KOPT-K1 (cell line): Measurements from ENCODE around the gene SPACA4.
"Not testable (repeated sequence)": the region's sequence is repeated elsewhere in the genome, so short reads cannot be mapped to it uniquely, and the experiment has no call there.

Experiments
- H3K27ac ChIP-seq: fragments of 200-600 bp; sonication (generic); 2 replicates; pipeline ENCODE4 v1.5.1; 2016; ENCODE audit warnings: antibody characterized with exemption, mild to moderate bottlenecking, low read depth, low read length; ENCODE audit not compliant: poor library complexity, severe bottlenecking
- H3K36me3 ChIP-seq: fragments of 200-600 bp; sonication (generic); 2 replicates; pipeline ENCODE4 v1.5.1; 2017; ENCODE audit warnings: antibody characterized with exemption, mild to moderate bottlenecking, low read length, moderate library complexity; ENCODE audit not compliant: insufficient read depth
- H3K9me3 ChIP-seq: fragments of 200-600 bp; sonication (generic); 2 replicates; pipeline ENCODE4 v1.5.1; 2017; ENCODE audit warnings: antibody characterized with exemption, low read length, mild to moderate bottlenecking; ENCODE audit not compliant: insufficient read depth, poor library complexity, severe bottlenecking

The SPACA4 gene

DNA sequence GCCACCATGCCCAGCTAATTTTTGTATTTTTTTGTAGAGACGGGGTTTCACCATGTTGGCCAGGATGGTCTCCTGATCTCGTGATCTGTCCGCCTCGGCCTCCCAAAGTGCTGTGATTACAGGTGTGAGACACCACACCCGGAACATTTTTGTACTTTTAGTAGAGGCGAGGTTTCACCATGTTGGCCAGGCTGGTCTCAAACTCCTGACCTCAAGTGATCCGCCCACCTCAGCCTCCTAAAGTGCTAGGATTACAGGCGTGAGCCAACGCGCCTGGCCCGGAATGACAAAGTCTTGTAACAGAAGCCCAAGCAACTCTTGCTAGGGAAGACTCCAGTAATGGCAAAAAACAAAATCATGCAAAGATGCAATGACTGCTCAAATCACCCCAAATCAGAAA, 25.7 kb downstream of the SPACA4 start:
- not testable (repeated sequence) for H3K9me3 ChIP-seq
- peaks cover 57% of the 10 kb centered on the region for H3K36me3 ChIP-seq
- peak overlapping the region; percentile 92 for H3K27ac ChIP-seq

DNA sequence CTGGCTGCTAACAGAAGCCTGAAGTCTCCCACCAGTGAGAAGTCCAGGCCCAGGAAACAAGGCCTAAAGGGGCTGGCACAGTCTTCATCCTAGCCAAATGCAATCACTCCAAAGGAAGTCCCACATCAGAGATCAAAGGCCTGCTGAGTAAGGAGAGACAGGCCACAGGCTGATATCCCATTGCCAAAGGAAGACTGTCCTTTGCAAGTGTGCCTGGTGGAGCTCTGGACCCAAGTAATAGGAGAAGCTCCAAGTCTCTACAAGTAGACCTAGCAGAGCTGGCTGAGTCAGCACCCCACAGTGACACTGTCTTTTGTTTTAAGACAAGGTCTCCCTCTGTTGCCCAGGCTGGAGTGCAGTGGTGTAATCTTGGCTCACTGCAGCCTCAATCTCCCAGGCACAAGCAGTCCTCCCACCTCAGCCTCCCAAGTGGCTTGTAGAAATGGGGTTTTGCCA, 26.2 kb downstream of the SPACA4 start:
- peaks cover 52% of the 10 kb centered on the region for H3K36me3 ChIP-seq
- peak overlapping the region; percentile 92 for H3K27ac ChIP-seq
- H3K9me3 ChIP-seq, result no peaks in the 10 kb centered on the region

DNA sequence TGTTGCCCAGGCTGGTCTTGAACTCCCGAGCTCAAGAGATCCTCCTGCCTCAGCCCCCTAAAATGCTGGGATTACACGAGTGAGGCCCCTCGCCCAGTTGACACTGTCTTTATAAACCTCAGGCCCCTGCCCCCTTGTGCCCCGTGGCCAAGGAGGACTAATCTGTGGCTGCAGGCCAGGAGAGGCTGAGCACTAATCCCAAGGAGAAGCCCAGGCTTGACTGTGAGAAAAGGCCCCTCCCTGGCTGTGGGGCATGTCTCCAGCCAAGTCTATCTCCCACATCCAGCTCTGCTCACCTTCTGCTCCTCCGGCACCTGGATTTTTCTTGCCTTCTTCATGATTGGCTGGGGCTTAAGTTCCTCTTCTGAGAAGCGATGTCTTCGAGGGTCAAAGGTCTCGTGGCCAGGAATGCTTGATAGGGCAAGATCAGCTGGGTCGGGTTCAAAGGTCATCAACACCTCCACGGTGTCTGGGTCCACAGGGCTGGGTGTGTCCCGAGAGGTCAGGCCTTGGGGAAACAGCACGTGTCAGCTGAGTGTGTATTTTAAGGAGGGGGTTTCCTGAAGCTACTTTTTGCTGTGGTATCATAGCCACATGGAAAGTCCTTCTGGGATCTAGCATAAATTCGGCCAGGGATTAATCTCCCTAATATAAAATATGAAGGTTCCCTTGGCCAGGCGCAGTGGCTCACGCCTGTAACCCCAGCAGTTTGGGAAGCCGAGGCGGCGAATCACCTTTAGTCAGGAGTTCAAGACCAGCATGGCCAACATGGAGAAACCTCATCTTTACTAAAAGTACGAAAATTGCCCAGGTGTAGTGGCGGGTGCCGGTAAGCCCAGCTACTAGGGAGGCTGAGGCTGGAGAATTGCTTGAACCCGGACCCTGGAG, 26.9 kb downstream of the SPACA4 start:
- H3K27ac ChIP-seq, result peak overlapping the region; percentile 92
- H3K9me3 ChIP-seq, result no peaks in the 10 kb centered on the region

DNA sequence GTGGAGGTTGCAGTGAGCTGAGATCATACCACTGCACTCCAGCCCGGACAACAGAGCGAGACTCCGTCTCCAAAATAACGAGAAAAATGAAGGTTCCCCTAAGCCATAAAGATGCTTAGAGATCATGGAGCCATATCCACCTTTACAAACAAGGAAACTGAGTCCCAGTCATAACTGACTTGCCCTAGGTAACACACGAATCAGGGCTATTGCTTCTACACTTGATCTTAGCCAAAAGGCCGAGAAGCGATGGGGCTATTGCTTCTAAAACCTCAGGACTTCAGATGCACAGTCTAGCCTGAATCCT, 27.4 kb downstream of the SPACA4 start:
- Histone ChIP-seq H3K36me3 (peaks cover 41% of the 10 kb centered on the region), H3K9me3 (no peaks in the 10 kb centered on the region), H3K27ac (peak overlapping the region; percentile 92)

More for the DNA sequence above, 26.9 kb downstream of the SPACA4 start:
- H3K36me3 ChIP-seq, result peaks cover 46% of the 10 kb centered on the region

DNA sequence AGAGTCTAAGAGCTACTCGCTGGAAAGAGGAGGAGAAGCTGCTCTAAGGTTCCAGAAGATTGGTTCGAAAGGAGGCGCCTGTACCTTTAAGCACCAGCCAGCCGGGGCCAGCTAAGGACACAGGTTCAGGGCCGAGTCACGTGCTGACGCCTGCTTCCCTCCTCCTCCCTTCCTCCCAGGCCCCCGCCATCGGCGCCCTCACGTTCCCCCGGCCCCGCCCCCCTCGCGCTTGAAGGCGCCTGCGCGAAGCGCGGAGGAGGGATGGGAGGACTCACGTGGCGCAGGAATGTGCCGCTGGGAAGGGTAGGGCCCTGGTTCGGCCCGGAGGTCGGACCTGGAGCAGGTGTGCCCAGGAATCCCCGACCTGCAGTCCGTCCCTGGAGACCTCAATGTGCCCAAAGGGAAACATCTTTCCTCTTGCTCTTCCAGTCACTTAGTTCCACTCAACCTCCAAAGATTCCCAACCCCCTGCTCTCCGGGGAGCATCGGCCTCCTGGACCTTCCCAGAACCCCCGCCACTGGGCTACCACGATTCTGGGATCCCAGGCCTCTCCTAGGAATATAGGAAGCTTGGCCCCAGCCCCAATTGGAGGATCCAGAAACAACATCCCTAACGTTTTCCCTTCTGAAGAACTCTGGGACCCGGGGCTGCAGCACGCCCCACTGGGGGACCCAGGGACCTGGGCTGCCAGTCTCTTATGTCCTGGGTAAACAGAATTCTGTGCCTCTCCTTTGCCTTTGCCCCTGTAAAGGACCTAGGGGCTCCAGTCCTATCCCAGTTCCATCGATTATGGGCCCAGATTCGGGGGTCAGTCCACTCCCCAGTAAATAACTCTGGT, 28.1 kb downstream of the SPACA4 start:
- H3K9me3 ChIP-seq, result no peaks in the 10 kb centered on the region
- peaks cover 35% of the 10 kb centered on the region for H3K36me3 ChIP-seq
- peak overlapping the region; percentile 92 for H3K27ac ChIP-seq

DNA sequence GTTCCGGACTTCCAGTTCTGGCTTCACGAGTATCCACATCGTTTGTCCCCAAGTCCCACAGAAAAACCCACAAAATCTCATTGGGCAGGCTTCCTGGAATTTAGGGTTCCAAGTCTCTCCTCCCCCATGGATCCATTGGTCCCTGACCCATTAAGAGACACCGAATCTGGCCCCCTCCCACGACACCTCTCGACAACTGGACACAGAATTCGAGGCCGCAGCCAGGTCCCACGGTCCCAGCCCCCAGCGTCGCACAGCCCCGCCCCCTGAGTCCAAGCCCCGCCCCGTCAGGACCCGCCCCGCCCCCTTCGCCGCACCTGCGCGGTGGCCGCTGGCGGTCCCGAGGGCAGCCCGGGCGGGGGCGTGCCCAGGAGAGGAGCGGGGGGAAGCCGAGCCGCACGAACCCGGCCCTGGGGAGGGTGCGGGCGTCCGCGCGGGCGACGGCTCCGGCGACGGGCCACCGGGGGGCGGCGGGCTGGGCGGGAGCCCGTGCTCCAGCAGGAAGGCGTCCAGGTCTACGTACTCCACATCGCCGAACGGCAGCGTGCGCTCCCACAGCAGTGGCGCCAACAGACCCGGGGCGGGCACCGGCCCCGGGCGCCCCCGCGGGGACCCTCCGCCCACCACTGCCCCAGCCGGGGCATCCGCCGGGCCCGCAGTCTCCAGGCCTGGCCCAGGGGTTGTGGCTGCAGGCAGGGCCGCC, 28.9 kb downstream of the SPACA4 start:
- peak overlapping the region; percentile 92 for H3K27ac ChIP-seq
- H3K36me3 ChIP-seq, result peaks cover 27% of the 10 kb centered on the region
- H3K9me3 ChIP-seq, result no peaks in the 10 kb centered on the region

DNA sequence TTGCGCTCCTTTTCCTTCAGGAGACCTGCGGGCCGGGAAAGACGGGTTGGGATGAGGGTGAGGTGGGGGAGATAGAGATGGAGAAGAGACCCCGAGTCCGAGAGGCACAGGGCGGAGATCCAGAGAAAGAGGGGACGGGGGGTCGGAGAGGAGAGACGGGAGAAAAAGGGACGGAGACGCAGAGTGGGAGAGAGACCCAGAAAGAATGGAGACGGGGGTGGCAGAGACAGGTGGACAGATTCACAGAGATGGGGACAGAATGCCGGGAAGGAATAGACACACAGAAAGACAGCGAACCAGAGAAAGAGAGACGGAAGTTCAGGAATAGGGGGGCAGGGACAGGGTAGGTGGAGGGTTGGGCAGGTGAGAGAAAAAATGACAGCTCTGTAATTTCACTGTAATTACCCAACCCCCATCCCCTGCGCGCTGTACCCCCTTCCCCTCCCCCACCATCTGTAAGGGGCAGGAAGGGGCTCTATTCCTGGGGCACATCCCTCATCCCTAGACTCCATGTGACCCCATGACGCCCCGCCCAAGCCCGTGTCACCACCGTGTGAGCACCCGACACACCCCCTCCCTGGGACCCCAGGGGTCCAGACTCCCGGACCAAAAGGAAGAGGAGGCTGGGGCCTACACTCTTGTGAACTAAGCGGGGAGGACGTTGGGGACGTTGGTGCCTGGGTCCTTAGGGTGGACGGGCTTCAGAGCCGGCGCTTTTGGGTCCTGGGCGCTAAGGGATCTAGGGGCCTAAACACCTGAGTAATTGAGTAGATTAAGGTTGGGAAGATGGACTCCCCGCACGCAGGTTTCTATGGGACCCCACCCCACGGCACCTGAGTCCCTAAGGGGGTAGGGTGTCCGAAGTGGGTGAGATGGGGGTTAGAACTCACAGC, 29.7 kb downstream of the SPACA4 start:
- Histone ChIP-seq H3K27ac (peak overlapping the region; percentile 92), H3K9me3 (no peaks in the 10 kb centered on the region), H3K36me3 (peaks cover 19% of the 10 kb centered on the region)

DNA sequence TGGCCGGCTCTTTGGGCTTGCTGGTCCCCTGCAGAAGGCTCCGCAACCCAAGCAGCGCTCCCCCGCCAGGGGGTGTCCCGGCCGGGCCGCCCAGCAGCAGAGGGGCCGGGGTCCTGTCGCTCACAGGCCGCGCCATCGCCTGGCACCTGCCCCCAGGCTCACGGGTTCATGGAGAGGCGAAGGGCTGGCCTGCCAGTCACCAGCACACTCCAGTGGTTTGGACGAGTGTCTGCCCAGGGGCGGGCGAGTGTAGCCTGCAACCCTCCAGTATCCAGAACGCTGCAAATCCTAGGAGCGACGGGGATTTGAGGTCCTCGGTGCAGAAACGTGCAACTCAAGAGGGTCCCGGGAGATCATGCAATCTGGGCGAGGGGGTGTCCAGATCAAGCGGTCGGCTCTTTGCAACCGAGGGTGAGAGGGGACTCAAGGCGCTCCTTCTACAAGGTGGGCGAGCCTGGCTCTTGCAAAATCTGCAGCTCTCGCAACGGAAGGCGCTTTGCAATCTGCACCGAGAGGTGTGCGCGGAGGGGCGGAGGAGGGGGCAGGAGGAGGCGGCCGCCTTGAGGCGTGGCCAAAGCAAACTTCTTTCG, 30.4 kb downstream of the SPACA4 start, which contains the start of gene DBP:
TSS of gene DBP (minus strand) at position 521 of the 590 bp plus-strand sequence. CDS start at position 136, 385 bp downstream.
- Histone ChIP-seq H3K36me3 (peaks cover 12% of the 10 kb centered on the region; the same call in 1 of the 2 replicates), H3K27ac (peak within 1 kb of the TSS; percentile 92), H3K9me3 (no peaks in the 10 kb centered on the region)

DNA sequence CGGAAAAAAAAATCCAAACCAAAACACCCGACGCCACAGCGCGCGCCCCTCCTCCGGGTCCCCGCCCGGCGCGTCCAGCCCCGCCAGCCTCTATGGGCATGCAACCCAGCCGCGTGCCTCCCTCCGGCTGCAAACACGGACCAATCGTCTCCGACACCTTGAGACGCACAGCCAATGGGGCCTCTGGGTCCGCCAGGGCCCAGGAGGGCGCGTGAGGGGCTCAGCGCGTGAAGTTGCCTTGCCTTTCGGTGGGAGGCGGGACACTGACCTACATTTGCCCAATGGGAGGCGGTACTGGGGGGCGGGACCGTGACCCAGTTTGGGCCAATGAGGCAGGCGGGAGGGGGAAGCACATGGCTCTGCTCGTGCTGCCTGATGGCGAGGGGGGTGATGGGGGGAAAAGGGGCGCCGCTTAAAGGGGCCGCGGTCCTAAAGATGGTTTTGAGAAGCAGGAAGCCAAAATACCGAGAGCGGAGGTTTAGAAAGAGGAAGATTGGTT, 31.0 kb downstream of the SPACA4 start:
- H3K36me3 ChIP-seq, result peaks cover 9% of the 10 kb centered on the region; the same call in 1 of the 2 replicates
- peak overlapping the region; percentile 92 for H3K27ac ChIP-seq
- no peaks in the 10 kb centered on the region for H3K9me3 ChIP-seq

DNA sequence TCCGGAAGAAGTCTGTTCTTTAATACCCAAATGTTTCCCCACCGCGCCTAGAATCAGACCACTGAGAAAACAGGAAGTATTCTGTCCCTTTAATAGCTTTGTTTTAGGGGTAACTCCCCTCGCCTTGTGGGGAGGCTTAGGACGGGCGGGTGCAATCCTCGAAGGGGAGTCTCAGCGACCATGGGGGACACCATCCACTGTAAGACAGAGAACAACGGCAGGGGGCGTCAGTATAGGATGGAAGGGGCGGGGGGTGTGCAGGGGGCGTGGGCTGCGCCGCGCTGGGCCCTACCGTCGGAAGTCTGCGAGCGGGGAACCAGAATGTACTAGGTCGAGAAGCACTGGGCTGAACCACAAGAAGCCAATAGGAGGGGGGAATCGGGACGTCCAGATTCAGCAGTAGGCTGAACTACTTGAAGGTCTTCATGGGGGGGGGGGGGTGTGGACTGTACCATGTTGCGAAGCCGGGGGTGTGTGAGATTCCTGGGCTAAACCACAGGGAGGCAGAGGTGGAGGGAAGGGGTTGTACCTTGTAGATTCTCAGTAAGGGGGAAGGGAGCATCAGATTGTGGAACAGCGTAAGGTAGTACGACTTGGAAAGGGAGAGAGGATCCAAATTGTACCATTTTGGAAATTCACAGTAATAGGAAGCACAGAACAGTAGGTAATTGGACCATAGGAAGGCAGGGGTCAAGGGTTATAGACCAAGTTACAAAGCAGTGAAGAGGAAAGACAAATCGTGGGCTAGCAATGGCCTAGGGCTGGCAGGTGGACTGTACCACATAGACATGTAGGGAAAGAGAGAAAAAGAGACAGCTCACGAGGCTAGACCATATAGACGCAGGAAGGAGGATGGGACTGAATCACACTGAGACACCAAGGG, 31.6 kb downstream of the SPACA4 start:
- no peaks in the 10 kb centered on the region for H3K9me3 ChIP-seq
- H3K27ac ChIP-seq, result peak overlapping the region; percentile 92
- H3K36me3 ChIP-seq, result peaks cover 2% of the 10 kb centered on the region; the same call in 1 of the 2 replicates

DNA sequence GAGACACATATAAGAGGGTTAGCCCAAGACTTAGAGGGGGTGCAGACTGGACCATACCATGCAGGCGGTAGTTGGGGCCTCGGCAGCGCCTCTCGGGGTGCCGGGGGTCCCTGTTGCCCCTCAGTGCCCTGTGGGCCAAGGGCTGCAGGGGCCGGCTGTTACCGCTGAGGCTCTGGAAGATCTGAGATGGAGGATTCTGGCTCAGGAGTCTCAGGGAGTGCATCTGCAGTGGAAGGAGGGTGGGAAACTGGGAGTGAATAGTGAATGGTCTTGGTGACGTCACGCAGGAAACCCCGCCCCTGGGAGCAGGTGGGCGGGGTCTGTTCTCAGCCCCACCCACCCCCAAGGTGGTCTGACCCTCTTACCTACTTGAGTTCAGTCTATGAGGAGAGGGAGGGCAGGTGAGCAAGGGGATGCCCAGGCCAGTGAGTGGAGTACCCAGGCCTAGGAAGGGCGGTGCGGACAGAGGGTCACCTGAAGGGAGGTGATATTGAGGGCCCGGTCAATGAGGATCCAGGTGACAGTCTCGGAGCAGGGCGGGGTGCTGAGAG, 32.4 kb downstream of the SPACA4 start:
- Histone ChIP-seq H3K9me3 (no peaks in the 10 kb centered on the region), H3K27ac (peak overlapping the region; percentile 92), H3K36me3 (no peaks in the 10 kb centered on the region)

DNA sequence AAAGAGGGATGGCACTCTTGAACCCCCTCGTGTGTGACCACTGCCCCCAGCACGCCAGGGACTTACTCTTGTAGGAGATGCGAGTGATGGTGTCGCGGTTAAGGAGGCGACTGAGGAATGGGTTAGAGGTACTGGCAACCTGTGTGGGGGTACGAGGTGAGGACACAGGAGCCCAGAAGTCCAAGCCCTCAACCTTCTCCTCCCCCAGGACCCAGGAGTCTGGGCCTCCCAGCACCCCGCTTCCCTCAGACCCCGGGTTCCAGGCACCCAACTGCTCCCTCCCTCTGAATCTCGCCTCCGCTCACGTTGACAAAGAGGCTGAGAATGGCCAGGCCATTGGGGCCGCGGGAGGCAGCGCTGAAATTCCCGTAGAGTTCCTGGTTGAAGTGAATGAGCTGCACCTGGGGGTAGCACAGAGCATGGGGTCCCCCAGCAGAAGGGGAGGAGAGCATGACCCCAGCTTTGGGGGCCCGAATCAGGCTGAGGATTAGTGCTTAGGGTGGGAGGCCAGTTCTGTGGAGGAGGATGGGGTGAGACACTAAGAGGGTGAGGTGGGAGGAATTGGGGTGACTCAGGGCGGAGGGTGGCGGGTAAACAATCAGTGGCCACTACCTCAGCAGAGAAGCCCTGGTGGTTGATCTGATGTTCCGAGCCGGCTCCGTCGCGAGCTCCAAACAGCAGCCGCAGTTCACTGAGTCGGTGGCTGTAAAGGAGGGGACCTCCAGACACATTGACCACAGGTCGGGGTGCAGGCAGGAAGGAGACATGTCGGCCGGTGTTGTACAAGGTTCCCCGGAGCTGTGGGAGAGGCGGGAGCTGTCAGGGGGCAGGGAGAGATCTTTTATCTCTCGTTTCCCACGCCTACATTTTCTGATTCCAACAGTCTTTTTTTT, 33.2 kb downstream of the SPACA4 start:
- Histone ChIP-seq H3K27ac (no peak overlapping the region), H3K36me3 (no peaks in the 10 kb centered on the region), H3K9me3 (no peaks in the 10 kb centered on the region)
